Sciatic nerve (tissue), 2 donors: ENCODE results near the gene DIP2A. TPM values are rescaled to one million over a fixed set of nuclear protein-coding genes. Genes with fewer than 3 reads are reported as not detected.

ENCODE experiments used
- ATAC-seq: fragments of 200-7000 bp; cut with Tn5 transposase; one replicate; pipeline ENCODE4 v1.9.1; 2020; ENCODE audit warnings: mild to moderate bottlenecking, moderate library complexity
- DNase-seq: peaks from one replicate; pipeline ENCODE4 v3.0.0-alpha.2; 2020; ENCODE audit warnings: low spot score
- intact Hi-C: fragments of 100-400 bp; cut with DNase I; formaldehyde crosslinking; loops from one replicate; pipeline ENCODE4 v1.14.2; 2022
- total RNA-seq: library from RNA; stranded (reverse); fragmentation: NEBNext Ultra II Directional; extraction: Animal tissue kit (Norgen Biotek cat#: 25700); gene quantifications from one replicate; pipeline ENCODE4 v1.2.1, GENCODE V29; 2021
- donor health status: DM: no; HTN: no; CAD: no.
- donor health status: DM: no; HTN: no; CAD: no.

Gene DIP2A
- total RNA-seq, 1 donor from 2014 or later: 73.7 TPM

DNA sequence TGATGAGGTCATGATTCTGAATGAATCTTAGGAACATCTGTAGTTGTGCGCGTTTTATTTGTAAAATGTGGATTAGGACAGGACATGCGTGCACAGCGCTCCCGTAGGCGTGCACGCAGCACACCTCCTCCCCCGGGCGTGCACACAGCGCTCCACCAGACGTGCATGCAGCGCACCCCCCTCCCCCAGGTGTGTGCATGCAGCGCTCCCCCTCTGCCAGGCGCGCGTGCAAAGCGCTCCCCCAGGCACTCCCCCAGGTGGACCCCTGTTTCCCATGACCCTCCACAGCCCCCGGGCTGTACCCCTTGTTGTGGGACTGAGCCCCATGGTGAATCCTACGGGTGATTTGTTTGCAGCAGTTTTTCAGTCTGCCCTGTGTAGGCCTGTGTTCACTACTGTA, 84.6 kb downstream of the DIP2A start:
- intact Hi-C loops: no loop called here
- DNase-seq: peak; percentile 38
- ATAC-seq: no peak

DNA sequence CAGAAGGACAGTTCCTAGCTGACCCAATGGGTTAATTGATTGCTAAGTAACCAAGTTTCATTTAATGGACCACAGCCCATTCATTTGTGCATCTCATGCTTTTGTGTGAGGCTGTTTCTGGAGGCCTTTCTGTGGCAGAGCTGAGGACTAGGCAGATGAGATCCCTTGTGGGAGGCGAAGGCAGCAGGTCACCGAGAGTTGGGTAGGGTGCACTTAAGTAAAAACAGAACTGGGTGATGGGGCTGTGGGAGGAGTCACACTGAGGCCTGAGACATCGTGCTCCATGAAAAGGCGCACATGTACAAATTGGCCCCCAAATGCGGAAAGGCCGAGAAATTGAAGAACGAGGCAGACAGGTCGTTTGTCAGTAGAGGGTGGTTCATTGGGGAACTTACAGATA, 85.3 kb downstream of the DIP2A start:
- intact Hi-C loops: no loop called here
- DNase-seq (peak; percentile 26), ATAC-seq (no peak)

DNA sequence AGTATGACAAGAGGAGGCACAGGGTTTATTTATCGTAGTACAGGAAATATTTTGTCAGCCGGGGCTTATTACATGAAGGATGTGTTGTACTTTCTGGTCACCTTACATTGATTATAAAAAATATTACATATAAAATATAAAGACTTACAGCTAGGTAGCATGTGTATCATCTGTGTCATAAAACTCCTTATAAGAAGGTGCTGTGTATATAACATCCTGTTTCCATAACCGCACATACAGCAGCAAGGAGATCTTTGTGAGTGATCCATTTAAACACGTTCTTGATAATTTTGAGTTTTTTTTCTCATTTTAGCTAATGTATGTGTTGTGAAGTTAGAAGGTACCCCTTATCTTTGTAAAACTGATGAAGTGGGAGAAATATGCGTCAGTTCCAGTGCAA, 86.1 kb downstream of the DIP2A start:
- no peak for DNase-seq
- intact Hi-C loops: no loop called here
- no peak for ATAC-seq

DNA sequence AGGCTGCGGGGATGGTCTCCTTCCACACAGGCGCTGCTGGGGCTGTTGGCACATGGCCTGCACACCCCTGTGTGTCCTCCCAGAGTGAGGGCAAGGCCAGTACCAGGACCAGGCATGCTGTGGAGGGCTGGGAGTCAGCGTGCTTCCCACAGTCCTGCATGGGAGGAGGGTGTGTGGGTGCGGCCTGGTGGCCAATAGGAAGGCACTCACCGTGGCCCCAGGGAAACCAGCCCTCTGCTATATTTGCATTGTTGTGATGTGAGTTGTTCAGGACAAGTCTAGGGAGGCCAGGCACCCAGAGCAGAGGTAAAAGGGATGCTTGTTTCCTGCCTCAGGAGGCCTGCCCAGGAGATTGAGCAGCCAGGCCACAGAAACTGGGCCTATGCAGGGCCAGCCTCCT, 86.7 kb downstream of the DIP2A start:
- DNase-seq (peak; percentile 32), ATAC-seq (no peak)
- intact Hi-C loops: no loop called here

DNA sequence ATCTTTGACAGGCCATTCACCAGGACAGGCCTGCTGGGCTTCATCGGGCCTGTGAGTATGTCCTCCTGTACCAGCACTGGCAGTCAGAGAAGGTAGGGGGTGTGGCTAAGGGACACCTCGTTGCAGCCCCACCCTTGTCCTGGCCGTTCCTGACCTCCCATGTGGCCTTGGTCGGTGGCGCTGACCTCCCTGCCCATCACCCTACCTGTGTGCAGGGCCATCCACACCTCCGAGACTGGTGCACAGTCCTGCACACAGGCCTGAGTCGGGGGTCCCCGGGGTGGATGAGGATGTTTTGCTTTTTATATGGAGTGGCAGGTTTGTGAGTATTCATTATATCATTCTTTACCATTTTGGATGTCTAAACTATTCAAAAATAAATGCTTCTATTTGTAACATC, 87.2 kb downstream of the DIP2A start:
- intact Hi-C loops: no loop called here
- DNase-seq (no peak), ATAC-seq (no peak)

DNA sequence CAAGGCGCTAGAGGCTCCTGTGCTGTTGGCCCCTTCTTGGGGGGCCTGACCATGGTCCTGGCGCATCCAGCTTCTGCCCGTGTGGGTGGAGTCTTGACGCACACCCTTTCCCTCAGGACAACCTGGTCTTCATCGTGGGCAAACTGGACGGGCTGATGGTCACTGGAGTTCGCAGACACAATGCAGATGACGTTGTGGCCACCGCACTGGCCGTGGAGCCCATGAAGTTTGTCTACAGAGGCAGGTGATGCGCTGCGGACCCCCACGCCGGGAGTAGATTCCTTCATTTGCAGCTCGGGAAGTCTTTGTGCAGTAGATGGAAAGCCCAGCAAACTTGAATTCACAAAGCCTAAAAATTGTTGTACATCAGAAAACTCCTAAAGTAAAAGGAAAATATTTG, 88.1 kb downstream of the DIP2A start:
- intact Hi-C loops: no loop called here
- ATAC-seq (no peak), DNase-seq (peak; percentile 51)

DNA sequence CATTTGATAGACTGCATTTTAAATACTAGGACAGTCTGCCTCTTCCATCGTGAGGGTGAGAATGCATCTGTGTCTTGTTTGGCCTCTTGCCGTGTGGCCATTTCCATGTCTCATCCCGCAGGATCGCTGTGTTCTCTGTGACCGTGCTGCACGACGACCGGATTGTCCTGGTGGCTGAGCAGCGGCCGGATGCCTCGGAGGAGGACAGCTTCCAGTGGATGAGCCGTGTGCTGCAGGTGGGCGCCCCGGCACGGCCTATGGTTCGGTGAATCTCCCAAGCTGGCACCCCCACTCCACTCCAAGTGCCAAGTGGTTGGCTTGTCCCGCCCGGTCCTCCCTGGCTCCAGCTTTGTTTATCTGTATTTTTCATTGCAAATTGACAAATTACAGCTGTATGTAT, 91.0 kb downstream of the DIP2A start:
- intact Hi-C loops: no loop called here
- peak; percentile 50 for DNase-seq
- ATAC-seq: no peak

DNA sequence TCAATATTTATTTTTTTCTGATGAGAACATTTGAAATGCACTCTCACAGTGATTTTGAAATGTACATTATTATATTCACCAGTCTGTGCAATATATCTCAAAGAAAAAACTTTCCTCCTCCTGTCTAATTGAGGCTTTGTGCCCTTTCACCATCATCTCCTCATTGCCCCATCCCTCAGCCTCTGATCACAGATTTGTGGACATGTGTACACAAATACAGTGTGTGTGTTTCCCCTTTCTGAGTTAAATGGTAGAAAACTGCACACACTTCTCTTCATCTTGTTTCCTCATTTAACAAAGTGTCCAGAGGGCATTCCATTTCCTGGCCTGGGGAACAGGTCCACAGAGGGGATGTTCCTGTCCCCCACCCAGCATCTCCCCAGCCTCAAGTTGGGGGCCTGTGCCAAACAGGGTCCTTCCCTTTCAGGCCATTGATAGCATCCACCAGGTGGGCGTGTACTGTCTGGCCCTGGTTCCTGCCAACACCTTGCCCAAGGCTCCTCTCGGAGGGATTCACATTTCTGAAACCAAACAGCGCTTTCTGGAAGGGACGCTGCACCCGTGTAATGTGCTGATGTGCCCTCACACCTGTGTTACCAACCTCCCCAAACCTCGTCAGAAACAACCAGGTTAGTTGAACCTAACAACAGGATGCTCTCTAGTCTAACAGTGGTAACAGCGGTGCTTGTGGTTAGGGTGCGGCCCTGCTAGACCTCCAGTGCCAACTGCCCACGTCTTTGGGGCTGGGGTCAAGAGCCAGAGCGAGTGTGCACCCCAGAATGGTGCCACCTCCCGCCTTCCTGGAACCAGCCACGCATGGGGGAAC, 91.6 kb downstream of the DIP2A start:
- ATAC-seq (no peak), DNase-seq (peak; percentile 55)
- intact Hi-C loops: no loop called here

DNA sequence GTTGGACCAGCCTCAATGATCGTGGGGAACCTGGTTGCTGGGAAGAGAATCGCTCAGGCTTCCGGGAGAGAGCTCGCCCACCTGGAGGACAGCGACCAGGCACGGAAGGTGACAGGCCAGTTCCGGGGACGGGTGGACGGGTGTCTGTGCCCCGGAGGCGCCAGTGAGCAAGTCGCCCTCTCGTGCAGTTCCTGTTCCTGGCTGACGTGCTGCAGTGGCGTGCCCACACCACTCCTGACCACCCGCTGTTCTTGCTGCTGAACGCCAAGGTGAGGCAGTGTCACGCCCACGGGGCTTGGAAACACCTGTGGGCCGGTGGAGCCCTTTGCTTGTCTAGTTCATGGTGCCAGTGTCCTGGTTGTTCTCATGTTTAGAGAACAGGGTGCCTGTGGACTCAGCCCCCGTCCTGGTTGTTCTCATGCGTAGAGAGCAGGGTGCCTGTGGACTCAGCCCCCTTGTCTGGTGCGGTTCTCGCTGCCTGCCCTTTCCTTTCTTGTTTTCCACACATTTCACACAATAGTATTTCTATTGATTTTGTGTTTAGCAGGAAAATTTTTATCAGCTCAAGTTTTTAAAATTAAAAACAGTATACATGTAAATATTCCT, 93.0 kb downstream of the DIP2A start:
- ATAC-seq: peak; percentile 50
- peak; percentile 63 for DNase-seq

DNA sequence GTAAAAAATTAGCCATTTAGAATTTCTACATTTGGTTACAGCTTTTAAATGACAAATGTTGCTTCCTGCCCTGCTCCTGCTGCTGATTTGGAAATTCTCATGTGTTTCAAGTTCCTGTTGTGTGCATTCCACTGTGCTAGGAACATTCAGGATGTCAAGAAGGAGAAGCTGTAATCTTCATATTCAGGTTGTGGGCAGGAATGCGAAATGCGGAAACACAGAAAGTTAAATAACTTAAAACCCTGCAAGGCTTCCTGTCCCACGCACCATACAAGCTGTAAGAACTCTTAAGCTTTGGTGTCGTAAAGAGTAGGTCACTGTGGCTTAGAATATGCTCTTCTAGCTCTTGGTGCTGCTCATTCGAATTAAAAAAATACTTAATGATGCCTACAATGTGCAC, 93.6 kb downstream of the DIP2A start:
- intact Hi-C loops: no loop called here
- DNase-seq (no peak), ATAC-seq (peak; percentile 29)

More for the DNA sequence above, 93.0 kb downstream of the DIP2A start:
- intact Hi-C loops: no loop called here

DNA sequence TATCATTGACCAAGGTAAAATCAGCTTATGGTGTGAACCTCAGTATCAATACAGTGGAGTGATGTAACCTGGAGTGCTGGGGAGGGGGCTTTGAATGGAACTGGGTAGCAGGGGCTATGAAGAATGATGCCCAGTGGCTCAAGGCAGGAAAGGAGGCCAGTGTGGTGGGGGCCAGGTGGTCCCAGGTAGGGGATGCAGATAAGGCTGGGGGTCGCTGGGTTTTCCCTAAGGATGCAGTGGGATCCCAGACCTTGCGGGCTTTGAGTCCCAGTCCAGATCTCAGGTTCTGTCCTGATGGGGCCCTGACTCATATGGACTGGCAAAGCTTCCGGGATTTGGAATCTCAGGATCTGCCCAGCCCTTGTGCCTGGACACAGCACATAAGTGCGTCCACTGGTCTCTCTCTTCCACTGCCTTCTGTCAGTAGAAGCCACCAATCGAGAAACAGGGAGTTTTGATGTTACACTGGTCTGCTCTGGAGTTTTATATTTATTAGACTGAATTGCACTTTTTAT, 94.2 kb downstream of the DIP2A start:
- peak; percentile 33 for DNase-seq
- ATAC-seq: no peak

DNA sequence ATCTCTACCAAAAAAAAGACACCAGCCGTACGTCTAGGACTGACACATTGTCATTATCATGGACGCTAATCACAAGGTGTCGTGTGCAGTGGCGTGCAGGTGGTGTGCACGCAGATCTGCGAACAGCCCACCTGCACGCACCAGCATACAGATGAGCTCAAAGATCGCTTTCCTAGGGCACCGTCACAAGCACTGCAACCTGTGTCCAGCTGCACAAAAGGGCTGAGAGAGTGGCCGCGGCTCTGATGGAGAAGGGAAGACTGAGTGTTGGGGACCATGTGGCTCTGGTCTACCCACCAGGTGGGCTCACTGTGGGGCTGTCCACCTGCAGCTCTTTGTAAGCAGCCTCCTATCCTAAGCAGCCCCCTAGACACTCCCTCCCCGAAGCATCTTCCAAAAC, 95.3 kb downstream of the DIP2A start:
- intact Hi-C loops: no loop called here
- no peak for ATAC-seq
- DNase-seq: peak; percentile 27

More for the DNA sequence above, 94.2 kb downstream of the DIP2A start:
- intact Hi-C loops: no loop called here

DNA sequence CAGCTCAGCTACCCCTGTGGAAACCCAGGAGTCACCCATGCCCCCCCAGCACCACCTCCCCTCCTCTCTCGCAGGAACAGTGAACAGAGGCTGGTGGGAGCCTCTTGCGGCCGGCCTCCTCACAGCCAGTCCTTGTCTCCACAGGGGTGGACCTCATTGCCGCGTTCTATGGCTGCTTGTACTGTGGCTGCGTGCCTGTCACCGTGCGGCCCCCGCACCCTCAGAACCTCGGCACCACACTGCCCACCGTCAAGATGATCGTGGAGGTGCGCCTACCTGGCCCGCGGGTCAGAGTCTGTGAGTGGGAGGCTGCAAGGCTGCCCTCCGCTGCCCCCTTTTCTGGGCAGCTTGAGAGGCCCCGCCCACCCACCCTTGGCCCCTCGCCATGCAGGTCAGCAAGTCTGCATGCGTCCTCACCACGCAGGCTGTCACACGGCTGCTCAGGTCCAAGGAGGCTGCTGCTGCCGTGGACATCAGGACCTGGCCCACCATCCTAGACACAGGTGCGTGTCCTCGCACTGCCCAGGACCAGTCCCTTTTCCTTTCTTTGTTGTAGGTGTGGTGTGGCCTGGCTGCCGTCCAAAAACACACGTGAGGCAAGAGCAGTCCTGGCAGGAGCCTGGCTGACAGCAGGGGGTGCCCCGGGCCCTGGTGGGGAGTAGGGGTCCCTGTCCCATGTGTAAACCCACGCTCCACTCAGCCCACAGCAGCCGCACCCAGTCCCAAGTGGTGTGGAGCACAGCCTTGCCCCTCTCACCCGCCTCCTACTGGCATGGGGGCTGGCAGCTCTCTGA, 95.9 kb downstream of the DIP2A start:
- intact Hi-C loops: no loop called here
- DNase-seq: peak; percentile 55
- no peak for ATAC-seq

DNA sequence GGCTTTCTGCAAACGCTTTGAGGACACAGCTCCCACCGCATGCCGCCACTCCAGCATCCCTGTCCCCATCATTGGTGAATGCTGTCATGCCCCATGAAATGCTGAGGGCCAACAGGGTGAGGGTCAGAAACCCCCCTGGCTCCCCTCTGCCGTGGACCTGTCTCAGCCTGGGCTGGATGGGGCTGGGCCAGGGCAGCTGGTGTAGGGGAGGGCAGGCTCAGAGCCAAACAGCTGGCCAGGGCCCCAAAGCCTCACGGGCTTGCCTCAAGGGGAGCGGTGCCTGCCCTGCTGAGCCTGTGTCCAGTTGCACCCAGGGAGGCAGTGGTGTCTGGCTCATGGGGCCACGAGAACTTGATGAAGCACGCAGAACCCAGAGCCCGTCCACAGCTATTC, 96.5 kb downstream of the DIP2A start:
- intact Hi-C loops: no loop called here
- peak; percentile 8 for ATAC-seq
- peak; percentile 44 for DNase-seq

DNA sequence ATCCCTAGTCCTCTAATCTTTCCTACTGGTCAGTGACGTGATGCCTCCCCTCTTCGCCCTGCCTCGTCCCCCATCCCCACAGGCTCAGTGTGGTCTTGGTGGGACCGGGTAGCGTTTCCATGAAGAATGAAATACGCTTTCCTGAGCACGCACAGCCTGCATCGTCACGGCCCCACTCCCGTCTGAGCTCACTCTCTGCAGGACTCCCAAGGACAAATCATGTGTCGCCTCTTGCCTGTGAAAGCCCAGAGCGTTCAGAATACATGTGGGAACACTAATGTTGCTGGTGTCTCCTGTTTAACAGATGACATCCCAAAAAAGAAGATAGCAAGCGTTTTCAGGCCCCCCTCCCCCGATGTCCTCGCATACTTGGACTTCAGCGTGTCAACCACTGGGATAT, 97.0 kb downstream of the DIP2A start:
- intact Hi-C loops: no loop called here
- DNase-seq: peak; percentile 34
- ATAC-seq: no peak

DNA sequence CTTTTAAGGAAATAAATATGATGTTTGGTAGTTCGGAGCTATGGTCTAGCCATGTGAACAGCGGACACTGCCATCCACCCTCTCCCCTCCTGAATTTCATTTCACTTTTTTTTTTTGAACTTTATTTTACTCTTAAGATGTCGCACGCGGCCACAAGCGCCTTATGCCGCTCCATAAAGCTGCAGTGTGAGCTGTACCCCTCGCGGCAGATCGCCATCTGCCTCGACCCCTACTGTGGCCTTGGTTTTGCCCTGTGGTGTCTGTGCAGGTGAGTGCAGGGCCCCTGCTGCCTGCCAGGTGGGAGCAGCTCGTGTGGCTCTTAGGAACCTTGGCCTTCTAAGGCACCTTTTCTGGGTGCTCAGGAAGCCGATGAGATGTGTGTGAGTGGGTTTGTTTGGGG, 98.1 kb downstream of the DIP2A start:
- ATAC-seq (no peak), DNase-seq (no peak)
- intact Hi-C loops: no loop called here

DNA sequence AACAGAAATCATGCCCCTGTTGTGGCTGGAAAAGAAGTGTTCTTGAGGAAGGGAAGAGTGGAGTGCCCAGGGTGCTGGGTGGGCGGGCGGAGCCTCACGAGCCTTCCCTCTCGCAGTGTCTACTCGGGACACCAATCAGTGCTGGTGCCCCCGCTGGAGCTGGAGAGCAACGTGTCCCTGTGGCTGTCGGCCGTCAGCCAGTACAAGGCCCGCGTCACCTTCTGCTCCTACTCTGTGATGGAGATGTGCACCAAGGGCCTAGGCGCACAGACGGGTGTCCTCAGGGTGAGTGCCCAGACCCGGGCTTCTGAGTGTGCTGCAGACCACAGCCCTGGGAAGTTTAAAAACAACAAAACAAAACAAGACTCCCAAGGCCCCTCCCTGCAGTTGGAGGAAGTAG, 98.8 kb downstream of the DIP2A start:
- ATAC-seq (no peak), DNase-seq (peak; percentile 49)
- intact Hi-C loops: no loop called here

DNA sequence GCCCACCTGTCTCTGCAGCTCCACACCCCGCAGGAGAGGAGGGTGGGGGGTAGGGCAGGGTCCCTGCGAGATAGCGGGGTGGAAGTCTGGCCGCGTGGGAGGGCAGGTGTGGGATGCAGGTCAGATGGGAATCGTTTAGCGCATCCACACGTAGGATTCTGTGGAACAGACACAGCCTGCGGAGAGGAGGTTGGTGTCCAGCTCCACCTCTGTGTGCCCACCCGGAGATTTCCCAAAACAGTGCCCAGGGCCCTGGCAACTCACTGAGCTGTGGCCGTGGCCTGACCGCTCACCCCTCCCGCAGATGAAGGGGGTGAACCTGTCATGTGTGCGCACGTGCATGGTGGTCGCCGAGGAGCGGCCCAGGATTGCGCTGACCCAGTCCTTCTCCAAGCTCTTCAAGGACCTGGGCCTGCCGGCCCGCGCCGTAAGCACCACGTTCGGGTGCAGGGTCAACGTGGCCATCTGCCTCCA, 99.3 kb downstream of the DIP2A start:
- DNase-seq (peak; percentile 52), ATAC-seq (no peak)
- intact Hi-C loops: no loop called here

DNA sequence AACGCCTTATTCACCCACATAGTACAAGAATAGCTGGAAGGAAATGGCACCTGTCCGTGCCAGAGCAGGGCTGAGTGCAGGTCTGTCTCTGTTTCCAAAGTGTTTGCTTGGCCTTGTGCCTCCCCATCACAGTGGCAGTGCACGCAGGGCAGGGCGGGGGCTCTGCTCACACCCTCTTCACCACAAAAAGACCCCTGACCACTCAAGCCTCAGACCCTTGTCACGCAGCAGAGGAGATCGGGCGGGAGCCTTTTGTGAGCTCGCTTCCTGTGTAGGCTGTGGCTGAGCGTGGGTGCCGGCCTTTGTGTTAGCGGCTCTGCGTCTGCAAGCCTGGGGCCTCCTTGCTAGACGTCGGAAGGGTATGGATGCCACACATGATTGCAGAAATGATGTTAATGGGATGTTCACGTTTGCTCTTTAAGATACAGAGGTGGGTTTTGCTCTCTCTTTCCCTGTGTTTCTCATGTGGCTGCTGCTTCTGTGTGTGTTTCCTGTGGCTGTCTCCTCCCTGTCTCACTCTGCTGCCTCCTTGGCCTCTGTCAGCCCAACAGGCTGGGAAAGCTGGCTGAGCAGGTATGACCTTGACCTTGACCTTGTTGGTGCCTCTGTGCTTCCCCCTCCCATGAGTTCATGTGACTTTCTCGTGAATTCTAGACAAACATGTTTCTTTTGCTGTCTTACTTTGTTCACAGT, 100.7 kb downstream of the DIP2A start:
- ATAC-seq (no peak), DNase-seq (peak; percentile 51)
- intact Hi-C loops: no loop called here
